ENCODE data around the gene HOXD9.

Gene HOXD9

DNA sequence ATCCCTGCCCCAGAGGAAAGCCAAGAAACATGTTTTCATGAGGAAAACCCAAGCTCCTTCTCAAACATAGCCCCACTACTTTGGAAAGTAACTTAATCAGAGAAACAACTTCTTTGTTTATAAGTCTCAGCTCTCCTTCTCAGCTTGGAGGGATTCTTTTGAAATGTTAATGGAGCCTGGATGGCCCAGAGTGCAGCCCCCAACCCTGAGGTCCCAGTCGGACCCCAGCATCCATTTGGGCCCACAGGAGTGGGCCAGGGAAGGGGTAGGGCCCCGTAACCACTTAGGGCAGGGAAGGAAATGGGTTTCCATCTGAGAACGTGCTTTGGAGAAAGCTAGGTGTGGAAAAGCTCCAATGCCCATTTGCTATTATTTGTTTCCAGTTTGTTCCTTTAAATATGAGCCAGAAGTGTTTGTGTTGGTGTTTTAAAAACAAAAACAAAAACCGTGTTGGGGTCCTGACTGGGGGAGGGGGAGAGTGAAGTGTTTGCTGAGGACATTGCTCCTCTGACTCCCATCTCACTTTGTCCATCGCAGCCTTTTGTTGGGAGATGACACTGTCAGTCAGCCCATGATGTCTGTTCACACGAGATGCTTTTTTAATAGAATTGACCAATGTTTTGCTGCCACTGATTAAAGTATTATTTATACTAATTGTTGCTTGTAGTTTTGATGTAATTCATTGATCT is 33.0 kb downstream of the HOXD9 start (continued):
- no peak for TF ChIP-seq ISL1 (CRISPR knock-in tag; IDR thresholded peaks at IDR 0.05)
- no peak for TF ChIP-seq ZFP30 (CRISPR knock-in tag; IDR thresholded peaks at IDR 0.05)
- no peak for TF ChIP-seq SNAI2 (CRISPR knock-in tag; IDR thresholded peaks at IDR 0.05)
- no peak for TF ChIP-seq GLIS3 (CRISPR knock-in tag; IDR thresholded peaks at IDR 0.05)
- TF ChIP-seq CSDC2 (CRISPR knock-in tag; IDR thresholded peaks at IDR 0.05), result no peak
- TF ChIP-seq ZNF70 (CRISPR knock-in tag; IDR thresholded peaks at IDR 0.05), result no peak
- TF ChIP-seq TOX (CRISPR knock-in tag; IDR thresholded peaks at IDR 0.05; ENCODE audit: borderline replicate concordance), result no peak
- TF ChIP-seq, protein P1, sequence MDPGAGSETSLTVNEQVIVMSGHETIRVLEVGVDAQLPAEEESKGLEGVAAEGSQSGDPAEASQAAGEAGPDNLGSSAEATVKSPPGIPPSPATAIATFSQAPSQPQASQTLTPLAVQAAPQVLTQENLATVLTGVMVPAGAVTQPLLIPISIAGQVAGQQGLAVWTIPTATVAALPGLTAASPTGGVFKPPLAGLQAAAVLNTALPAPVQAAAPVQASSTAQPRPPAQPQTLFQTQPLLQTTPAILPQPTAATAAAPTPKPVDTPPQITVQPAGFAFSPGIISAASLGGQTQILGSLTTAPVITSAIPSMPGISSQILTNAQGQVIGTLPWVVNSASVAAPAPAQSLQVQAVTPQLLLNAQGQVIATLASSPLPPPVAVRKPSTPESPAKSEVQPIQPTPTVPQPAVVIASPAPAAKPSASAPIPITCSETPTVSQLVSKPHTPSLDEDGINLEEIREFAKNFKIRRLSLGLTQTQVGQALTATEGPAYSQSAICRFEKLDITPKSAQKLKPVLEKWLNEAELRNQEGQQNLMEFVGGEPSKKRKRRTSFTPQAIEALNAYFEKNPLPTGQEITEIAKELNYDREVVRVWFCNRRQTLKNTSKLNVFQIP (CRISPR knock-in tag; IDR thresholded peaks at IDR 0.05; ENCODE audit: borderline replicate concordance, low read depth), result no peak
- no peak for TF ChIP-seq ZNF565 (CRISPR knock-in tag; conservative IDR thresholded peaks at IDR 0.05; ENCODE audit: low read depth)
- no peak for TF ChIP-seq ARNTL (CRISPR knock-in tag; IDR thresholded peaks at IDR 0.05; ENCODE audit: borderline replicate concordance, low read depth)
- no peak for TF ChIP-seq ZC3H10 (CRISPR knock-in tag; IDR thresholded peaks at IDR 0.05)
- TF ChIP-seq ZNF8 (CRISPR knock-in tag; IDR thresholded peaks at IDR 0.05), result no peak

DNA sequence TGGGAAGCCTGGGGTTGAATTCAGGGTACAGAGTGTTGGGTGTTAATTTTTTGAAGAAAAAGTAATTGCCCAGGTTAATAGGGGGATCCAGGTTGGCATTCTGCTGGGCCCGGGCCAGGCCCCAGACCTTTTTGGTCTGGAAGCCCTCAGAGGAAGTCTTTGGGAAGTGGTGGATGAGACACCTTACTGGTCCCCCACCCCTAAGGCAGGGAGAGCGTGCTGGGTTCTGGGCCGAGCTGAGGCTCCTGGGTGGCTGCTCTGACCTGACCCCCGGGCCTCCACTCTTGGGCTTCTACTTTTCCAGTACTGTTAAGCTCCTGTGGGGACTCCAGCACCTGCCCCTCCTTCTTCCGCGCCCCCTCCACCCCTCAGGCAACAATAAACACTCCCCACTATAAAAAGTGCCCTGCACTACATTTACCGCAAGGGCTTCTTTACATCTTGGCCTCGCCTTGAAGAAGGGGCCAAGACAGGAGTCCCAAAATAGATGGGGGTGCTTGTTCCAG is 33.8 kb downstream of the HOXD9 start:
- ATAC-seq, result no peak
- TF ChIP-seq TCF4 (CRISPR knock-in tag; IDR thresholded peaks at IDR 0.05; ENCODE audit: borderline replicate concordance), result no peak
- TF ChIP-seq RARB (CRISPR knock-in tag; IDR thresholded peaks at IDR 0.05), result no peak
- no peak for TF ChIP-seq CSDC2 (CRISPR knock-in tag; IDR thresholded peaks at IDR 0.05)
- no peak for TF ChIP-seq ARNTL (CRISPR knock-in tag; IDR thresholded peaks at IDR 0.05; ENCODE audit: borderline replicate concordance, low read depth)
- TF ChIP-seq ZFP30 (CRISPR knock-in tag; IDR thresholded peaks at IDR 0.05), result no peak
- TF ChIP-seq PPARA (CRISPR knock-in tag; IDR thresholded peaks at IDR 0.05; ENCODE audit: borderline replicate concordance), result no peak
- no peak for TF ChIP-seq ZFP3 (CRISPR knock-in tag; IDR thresholded peaks at IDR 0.05)
- TF ChIP-seq ZC3H10 (CRISPR knock-in tag; IDR thresholded peaks at IDR 0.05), result no peak
- no peak for TF ChIP-seq TSHZ2 (CRISPR knock-in tag; IDR thresholded peaks at IDR 0.05)
- TF ChIP-seq, protein P1 (CRISPR knock-in tag; IDR thresholded peaks at IDR 0.05; ENCODE audit: borderline replicate concordance, low read depth), result no peak
- TF ChIP-seq, protein P2, sequence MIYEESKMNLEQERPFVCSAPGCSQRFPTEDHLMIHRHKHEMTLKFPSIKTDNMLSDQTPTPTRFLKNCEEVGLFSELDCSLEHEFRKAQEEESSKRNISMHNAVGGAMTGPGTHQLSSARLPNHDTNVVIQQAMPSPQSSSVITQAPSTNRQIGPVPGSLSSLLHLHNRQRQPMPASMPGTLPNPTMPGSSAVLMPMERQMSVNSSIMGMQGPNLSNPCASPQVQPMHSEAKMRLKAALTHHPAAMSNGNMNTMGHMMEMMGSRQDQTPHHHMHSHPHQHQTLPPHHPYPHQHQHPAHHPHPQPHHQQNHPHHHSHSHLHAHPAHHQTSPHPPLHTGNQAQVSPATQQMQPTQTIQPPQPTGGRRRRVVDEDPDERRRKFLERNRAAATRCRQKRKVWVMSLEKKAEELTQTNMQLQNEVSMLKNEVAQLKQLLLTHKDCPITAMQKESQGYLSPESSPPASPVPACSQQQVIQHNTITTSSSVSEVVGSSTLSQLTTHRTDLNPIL (CRISPR knock-in tag; IDR thresholded peaks at IDR 0.05; ENCODE audit: low read depth), result no peak
- no peak for TF ChIP-seq ISL1 (CRISPR knock-in tag; IDR thresholded peaks at IDR 0.05)

DNA sequence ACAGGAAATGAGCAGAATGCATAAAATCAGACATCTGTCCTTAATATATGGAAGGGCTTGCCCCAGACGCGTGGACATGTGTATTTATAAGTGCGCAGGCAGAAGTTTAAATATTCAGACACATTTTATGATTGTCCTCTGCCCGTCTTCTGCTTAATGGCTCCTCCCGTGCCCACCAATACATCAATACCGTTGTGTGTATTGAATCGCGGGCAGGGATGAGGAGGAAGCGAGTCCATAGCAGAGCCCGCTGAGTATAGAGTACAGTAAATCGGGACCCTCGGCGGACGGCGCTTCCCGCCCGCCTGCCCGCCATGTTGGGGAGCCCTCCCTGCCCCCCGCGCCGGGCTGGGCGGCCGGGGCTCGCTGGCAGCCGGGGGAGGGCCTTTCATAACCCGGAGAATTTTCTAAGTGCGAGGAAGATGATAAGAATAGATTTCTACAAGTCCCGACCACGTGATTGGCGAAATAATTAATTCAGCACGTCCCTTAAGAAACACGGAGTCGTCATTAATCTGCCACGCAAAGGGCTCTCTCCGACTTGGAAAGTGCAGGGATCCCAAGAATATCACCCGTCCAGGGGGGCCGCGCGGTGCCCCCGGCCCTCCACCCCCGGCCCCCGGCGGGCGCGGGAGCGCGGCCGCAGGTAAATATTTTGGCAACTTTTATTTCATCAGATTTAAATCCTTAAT is 34.4 kb downstream of the HOXD9 start, which contains the start of gene HOXD3:
TSS of gene HOXD3 (plus strand) at position 501 of the 692 bp plus-strand sequence. CDS start 11,808 bp downstream, outside the sequence.
- peak; percentile 17 for ATAC-seq
- TF ChIP-seq RARB (CRISPR knock-in tag; IDR thresholded peaks at IDR 0.05) (no peak), SNAI2 (CRISPR knock-in tag; IDR thresholded peaks at IDR 0.05) (no peak), ZFP30 (CRISPR knock-in tag; IDR thresholded peaks at IDR 0.05) (no peak), TSHZ2 (CRISPR knock-in tag; IDR thresholded peaks at IDR 0.05) (no peak), GLIS3 (CRISPR knock-in tag; IDR thresholded peaks at IDR 0.05) (no peak), ZC3H10 (CRISPR knock-in tag; IDR thresholded peaks at IDR 0.05) (no peak), TOX (CRISPR knock-in tag; IDR thresholded peaks at IDR 0.05; ENCODE audit: borderline replicate concordance) (no peak), ARNTL (CRISPR knock-in tag; IDR thresholded peaks at IDR 0.05; ENCODE audit: borderline replicate concordance, low read depth) (no peak), ISL1 (CRISPR knock-in tag; IDR thresholded peaks at IDR 0.05) (no peak), BACH2 (CRISPR knock-in tag; IDR thresholded peaks at IDR 0.05; ENCODE audit: borderline replicate concordance) (no peak), ZFP3 (CRISPR knock-in tag; IDR thresholded peaks at IDR 0.05) (no peak)
- TF ChIP-seq, protein P1 (CRISPR knock-in tag; IDR thresholded peaks at IDR 0.05; ENCODE audit: borderline replicate concordance, low read depth), result no peak
- TF ChIP-seq, protein P2 (CRISPR knock-in tag; IDR thresholded peaks at IDR 0.05; ENCODE audit: low read depth), result no peak
